ENCODE results near the gene EWSR1. TPM values are rescaled to one million over a fixed set of nuclear protein-coding genes. Genes with fewer than 3 reads are reported as not detected.

Gene EWSR1
- total and polyA plus RNA-seq, 8 donors: 125 to 352 (median 335) TPM

- Histone ChIP-seq H3K27me3 (no peaks in the 10 kb centered on the region), H3K36me3 (peaks cover 0 to 100% of the 10 kb centered on the region in 2 donors), H3K27ac (no peak overlapping the region), H3K4me3 (no peak overlapping the region), H3K9me3 (no peaks in the 10 kb centered on the region), H3K4me1 (no peaks in the 10 kb centered on the region)
- TF ChIP-seq CTCF (IDR thresholded peaks at IDR 0.05): no peak
- ATAC-seq (no peak), DNase-seq (peak in 1 of 4 donors; percentile 55)
- intact Hi-C loops (cut with DNase I): no loop called here
Measured at GRCh38 chr22:29337631-29338284, 69.7 kb downstream of the EWSR1 start.

- TF ChIP-seq CTCF (IDR thresholded peaks at IDR 0.05): no peak
- Histone ChIP-seq H3K27me3 (no peaks in the 10 kb centered on the region), H3K27ac (no peak overlapping the region), H3K4me3 (no peak overlapping the region), H3K36me3 (peaks cover 0 to 100% of the 10 kb centered on the region in 2 donors), H3K4me1 (no peaks in the 10 kb centered on the region), H3K9me3 (no peaks in the 10 kb centered on the region)
- intact Hi-C loops (cut with DNase I): no loop called here
- DNase-seq (no peak), ATAC-seq (no peak)
Measured at GRCh38 chr22:29338398-29338797, 70.3 kb downstream of the EWSR1 start.

GRCh38 chr22:29339381-29340235 is 71.5 kb downstream of the EWSR1 start:
- no peak overlapping the region for H3K4me3 ChIP-seq
- no peak for TF ChIP-seq CTCF (IDR thresholded peaks at IDR 0.05)
- intact Hi-C loops (cut with DNase I): no loop called here
- DNase-seq (peak in 1 of 4 donors; percentile 63), ATAC-seq (no peak)
- no peaks in the 10 kb centered on the region for H3K9me3 ChIP-seq
- no peaks in the 10 kb centered on the region for H3K27me3 ChIP-seq
- H3K36me3 ChIP-seq: peaks cover 0 to 100% of the 10 kb centered on the region in 2 donors
- H3K27ac ChIP-seq: no peak overlapping the region
- H3K4me1 ChIP-seq: no peaks in the 10 kb centered on the region

GRCh38 chr22:29340566-29340965 is 72.5 kb downstream of the EWSR1 start:
- no peak for TF ChIP-seq CTCF (IDR thresholded peaks at IDR 0.05)

More at GRCh38 chr22:29340566-29340965, 72.5 kb downstream of the EWSR1 start:
- H3K27me3 ChIP-seq: no peaks in the 10 kb centered on the region
- intact Hi-C loops (cut with DNase I): no loop called here
- ATAC-seq (no peak), DNase-seq (peak in 1 of 4 donors; percentile 58)
- H3K27ac ChIP-seq: no peak overlapping the region
- no peaks in the 10 kb centered on the region for H3K4me1 ChIP-seq
- peaks cover 0 to 100% of the 10 kb centered on the region in 2 donors for H3K36me3 ChIP-seq
- no peak overlapping the region for H3K4me3 ChIP-seq
- no peaks in the 10 kb centered on the region for H3K9me3 ChIP-seq
